NOMO-1 treated with dmso at 0.1 percent for 144 hours (cell line): ENCODE results near the gene SGPP2.
"Not testable (repeated sequence)": the region's sequence is repeated elsewhere in the genome, so short reads cannot be mapped to it uniquely, and the experiment has no call there.

Source experiments
- DNase-seq: peaks from one replicate; lab custom pipeline; 2025; ENCODE audit not compliant: unreplicated experiment; lab: John Stamatoyannopoulos, UW

The SGPP2 gene

GRCh38 chr2:222424276-222424728, at the start of gene SGPP2:
SGPP2 (plus strand) TSS chr2:222424543; CDS start chr2:222424603, 60 bp downstream.
- DNase-seq, result no peak

GRCh38 chr2:222375798-222376197, 48.5 kb upstream of the SGPP2 start:
- no peak for DNase-seq

DNA sequence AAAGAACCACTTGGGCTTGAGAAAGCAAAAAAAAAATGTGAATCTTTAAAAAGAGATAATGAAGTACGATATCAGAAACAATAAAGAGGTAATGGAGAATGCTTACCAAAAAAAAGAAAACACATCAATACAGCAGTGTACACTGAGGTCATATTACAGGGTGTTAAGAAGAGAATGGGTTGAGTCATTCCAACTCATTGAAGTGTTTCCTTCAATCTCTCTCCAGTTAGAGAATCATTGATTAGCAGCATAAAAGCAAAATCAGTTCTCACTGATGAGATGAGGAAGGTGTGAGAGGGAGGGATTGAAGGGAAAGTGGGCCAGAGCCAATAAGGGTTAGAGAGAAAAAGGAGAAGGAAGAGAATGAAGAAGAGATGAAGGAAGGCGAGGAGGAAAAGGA, 43.9 kb upstream of the SGPP2 start:
- DNase-seq, result no peak

- no peak for DNase-seq
Observed at GRCh38 chr2:222381566-222381965, 42.8 kb upstream of the SGPP2 start.

GRCh38 chr2:222383255-222383654, 41.1 kb upstream of the SGPP2 start:
- no peak for DNase-seq

DNA sequence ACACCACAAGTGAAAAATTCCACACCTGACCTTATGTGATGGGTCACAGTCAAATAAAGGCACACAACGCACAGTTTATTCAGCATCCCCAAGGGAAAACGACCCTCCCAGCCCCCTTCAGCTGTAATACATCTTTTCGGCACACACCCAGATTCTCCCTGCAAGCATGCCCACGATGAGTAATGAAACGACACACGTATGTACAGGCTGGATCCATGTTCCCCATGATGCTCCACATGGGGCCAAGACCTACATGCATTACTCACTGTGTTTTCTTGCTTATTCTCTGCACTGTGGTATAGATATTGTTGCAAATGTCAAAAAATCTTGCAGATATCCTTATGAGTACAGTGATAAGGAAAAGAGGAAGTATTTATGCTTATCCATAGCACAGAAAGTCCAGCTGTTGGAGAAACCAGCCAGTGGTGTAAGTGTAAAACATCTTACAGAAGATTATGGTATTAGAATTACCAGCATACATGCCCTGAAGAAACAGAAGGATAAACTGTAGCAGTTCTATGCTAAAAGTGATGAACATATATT, 32.5 kb upstream of the SGPP2 start:
- no peak for DNase-seq

DNA sequence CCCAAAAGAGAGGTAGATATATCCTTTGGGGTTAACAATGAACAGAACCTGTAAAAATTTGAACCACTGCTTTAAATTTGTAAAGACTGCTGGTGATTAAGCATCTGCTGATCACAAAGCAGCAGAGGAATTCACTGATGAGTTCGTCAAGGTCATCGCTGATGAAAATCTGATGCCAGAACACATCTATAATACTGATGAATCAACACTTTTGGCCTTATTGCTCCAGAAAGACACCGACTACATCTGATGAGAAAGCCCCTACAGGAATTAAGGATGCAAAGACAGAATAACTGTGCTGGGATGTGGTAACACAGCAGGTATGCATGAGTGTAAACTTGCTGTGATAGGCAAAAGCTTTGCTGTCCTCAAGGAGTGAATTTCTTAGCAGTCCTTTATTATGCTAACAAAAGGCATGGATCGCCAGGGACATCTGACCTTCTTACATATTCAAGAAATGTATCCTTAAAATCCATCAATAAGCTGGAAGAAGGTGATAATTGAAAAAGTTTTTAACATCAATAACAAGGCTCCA, 30.5 kb upstream of the SGPP2 start:
- DNase-seq, result no peak

DNA sequence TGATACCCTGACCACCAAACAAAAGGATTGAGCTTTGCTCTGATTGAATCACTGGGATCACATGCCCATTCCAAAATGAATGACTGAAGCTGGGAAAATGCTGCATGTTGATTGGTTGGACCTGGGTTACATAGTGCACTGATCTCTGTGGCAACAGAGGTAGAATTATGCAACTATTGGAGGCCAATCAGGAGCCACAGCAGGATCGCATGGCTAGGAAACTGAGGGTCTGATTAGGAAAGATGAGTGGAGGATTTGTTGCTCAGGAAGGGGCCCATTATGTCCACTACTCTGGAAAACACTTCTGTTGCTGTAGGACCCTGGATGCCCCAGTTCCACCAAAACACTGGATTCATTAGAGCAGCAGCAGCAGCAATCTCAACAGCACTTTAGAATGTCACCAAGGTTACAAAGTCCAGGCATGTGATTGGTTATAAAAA, 25.9 kb upstream of the SGPP2 start:
- DNase-seq, result no peak

- no peak for DNase-seq
Observed at GRCh38 chr2:222399038-222399783, 25.1 kb upstream of the SGPP2 start.

GRCh38 chr2:222404151-222404905, 20.0 kb upstream of the SGPP2 start:
- no peak for DNase-seq

GRCh38 chr2:222408684-222409083, 15.7 kb upstream of the SGPP2 start:
- DNase-seq, result no peak

GRCh38 chr2:222410534-222410933, 13.8 kb upstream of the SGPP2 start:
- DNase-seq, result no peak

DNA sequence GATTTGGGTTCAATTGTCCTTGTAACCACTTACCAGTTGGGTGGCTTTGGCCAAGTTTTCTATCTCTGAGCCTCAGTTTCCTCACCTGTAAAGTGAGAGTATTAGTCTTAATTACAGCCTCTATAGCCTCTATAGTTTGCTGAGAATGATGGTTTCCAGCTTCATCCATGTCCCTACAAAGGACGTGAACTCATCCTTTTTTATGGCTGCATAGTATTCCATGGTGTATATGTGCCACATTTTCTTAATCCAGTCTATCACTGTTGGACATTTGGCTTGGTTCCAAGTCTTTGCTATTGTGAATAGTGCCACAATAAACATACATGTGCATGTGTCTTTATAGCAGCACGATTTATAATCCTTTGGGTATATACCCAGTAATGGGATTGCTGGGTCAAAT, 12.0 kb upstream of the SGPP2 start:
- not testable (repeated sequence) for DNase-seq

- DNase-seq, result no peak
Observed at GRCh38 chr2:222413295-222413911, 10.9 kb upstream of the SGPP2 start.

DNA sequence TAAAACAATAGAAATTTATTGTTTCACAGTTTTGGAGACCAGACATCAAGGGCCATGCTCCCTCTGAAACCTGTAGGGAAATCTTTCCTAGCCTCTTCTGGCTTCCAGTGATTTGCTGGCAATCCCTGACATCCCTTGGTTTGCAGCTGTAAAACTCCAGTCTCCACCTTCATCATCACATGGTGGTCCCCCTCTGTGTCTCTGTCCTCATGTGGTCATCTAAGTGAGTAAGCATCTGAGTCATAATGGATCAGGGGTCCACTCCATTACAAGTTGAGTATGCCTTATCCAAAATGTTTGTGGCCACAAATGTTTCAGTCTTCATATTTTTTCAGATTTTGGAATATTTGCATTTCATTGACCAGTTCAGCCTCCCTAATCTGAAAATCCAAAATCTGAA, 5.6 kb upstream of the SGPP2 start:
- no peak for DNase-seq

DNA sequence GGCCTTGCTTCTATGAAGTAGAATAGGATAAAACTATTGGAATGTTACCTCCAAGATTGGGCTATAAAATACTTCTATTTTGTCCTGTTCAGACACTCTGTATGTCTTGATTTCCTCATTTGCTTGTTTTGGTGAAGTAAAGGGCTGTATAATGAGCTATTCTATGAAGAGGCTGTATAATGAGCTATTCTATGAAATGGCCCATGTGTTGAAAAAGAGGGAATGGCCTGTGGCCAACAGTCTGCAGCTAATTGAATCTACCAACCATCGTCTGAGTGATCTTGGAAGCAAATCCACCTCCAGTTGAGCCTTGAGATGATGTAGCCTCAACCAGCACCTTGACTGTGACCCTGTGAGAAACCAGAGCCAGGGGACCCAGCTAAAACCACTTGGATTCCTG, 3.8 kb upstream of the SGPP2 start:
- DNase-seq, result no peak

DNA sequence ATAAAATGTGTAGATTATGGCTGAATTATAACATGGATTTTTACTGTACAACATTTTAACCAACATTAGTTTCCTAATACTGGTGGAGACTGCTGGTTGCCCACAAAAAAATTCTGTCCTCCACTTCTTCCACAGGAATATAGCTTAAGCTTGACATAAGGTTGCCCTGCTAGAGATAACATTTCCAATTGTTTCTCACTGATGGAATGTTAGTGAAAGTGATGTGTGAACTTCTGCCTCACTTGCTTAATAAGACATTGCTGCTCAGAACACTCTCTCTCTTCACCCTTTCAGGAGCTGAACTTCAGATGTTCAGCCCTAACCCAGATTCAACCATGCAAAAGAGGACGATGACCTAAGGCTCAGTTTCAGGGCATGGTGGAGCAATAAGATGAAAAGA, 2.7 kb upstream of the SGPP2 start:
- DNase-seq, result no peak

- no peak for DNase-seq
Observed at GRCh38 chr2:222423186-222423585, 1.2 kb upstream of the SGPP2 start.

- DNase-seq, result no peak
Observed at GRCh38 chr2:222423632-222424275, 589 bp upstream of the SGPP2 start.

GRCh38 chr2:222424729-222425671, 657 bp downstream of the SGPP2 start:
- DNase-seq, result no peak
